ENCODE data around the gene ASB10. TPM values are rescaled to one million over a fixed set of nuclear protein-coding genes. Genes with fewer than 3 reads are reported as not detected.
A peak's percentile ranks its signal among the peaks of the same experiment; 100 is the strongest.

ASB10 gene
- total RNA-seq, 1 experiment from 2014 or later = not detected

DNA sequence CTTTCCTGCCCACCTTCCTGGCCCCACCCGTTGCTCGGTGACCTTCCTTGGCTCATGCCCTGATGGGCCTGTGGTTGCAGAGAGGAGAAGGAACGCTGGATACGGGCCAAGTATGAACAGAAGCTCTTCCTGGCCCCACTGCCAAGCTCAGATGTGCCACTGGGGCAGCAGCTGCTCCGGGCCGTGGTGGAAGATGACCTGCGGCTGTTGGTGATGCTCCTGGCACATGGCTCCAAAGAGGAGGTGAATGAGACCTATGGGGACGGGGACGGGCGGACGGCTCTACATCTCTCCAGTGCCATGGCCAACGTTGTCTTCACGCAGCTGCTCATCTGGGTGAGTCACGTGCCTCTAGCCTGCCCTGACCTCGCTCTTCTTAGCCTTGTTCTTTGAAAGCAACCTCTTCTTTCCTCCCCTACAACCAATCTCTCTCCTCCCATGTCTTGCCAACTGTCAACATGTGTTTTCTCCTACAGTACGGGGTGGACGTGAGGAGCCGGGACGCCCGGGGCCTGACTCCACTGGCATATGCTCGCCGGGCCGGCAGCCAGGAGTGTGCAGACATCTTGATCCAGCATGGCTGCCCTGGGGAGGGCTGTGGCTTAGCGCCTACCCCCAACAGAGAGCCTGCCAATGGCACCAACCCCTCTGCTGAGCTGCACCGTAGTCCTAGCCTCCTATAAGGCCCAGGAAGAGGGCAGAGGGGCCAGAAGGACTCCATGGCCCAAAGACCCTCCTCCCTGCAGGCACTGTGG, 43.6 kb downstream of the ASB10 start:
- no peak overlapping the region for H3K4me3 Mint-ChIP-seq (ENCODE audit: unreplicated experiment)
- H3K36me3 Mint-ChIP-seq (ENCODE audit: insufficient read depth, unreplicated experiment) = peaks cover 41% of the 10 kb centered on the region
- no peak for DNase-seq (ENCODE audit: unreplicated experiment)
- ChIA-PET CTCF (interaction anchor here (0.6 to 2.3 kb wide), 3 partner anchors 20 to 160 kb away, joined by 3 to 7 read pairs (median 5); no protein-coding TSS in a partner anchor), POLR2A (interaction anchor here (0.8 kb wide), 1 partner anchor 89 kb away, joined by 4 read pairs; no protein-coding TSS in a partner anchor)
- H3K27me3 Mint-ChIP-seq (ENCODE audit: insufficient read depth, unreplicated experiment) = no peaks in the 10 kb centered on the region
- BruUV-seq (replicated peaks) = no TSS peak
- TF ChIP-seq, protein P1, sequence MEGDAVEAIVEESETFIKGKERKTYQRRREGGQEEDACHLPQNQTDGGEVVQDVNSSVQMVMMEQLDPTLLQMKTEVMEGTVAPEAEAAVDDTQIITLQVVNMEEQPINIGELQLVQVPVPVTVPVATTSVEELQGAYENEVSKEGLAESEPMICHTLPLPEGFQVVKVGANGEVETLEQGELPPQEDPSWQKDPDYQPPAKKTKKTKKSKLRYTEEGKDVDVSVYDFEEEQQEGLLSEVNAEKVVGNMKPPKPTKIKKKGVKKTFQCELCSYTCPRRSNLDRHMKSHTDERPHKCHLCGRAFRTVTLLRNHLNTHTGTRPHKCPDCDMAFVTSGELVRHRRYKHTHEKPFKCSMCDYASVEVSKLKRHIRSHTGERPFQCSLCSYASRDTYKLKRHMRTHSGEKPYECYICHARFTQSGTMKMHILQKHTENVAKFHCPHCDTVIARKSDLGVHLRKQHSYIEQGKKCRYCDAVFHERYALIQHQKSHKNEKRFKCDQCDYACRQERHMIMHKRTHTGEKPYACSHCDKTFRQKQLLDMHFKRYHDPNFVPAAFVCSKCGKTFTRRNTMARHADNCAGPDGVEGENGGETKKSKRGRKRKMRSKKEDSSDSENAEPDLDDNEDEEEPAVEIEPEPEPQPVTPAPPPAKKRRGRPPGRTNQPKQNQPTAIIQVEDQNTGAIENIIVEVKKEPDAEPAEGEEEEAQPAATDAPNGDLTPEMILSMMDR (IDR thresholded peaks at IDR 0.05; ENCODE audit: unreplicated experiment) = no peak
- H3K4me1 Mint-ChIP-seq (ENCODE audit: insufficient read depth, unreplicated experiment) = peaks cover 11% of the 10 kb centered on the region
- H3K9me3 Mint-ChIP-seq (ENCODE audit: unreplicated experiment) = no peaks in the 10 kb centered on the region
- H3K27ac Mint-ChIP-seq (ENCODE audit: low read depth, unreplicated experiment) = peak overlapping the region; percentile 35
- intact Hi-C loops (cut with micrococcal nuclease) = no loop called here

DNA sequence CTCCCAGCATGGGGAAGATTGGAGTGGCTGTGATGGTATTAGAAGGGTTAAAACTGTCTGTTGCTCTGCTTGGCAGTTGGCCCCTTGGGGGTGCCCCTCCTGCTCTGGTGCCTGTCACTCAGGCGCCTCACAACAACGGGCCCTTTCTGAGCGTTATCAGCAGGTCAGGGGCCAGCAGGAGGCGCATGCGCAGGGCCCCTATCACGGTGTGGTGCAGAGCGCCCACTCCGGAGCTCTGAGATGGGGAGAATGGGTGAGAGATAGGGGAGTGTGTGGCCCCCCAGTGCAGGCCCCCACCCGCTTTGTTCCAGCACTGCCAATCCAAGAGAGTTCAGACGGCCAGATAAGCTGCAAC, 44.4 kb downstream of the ASB10 start:
- Mint-ChIP-seq H3K9me3 (ENCODE audit: unreplicated experiment) (no peaks in the 10 kb centered on the region), H3K27me3 (ENCODE audit: insufficient read depth, unreplicated experiment) (no peaks in the 10 kb centered on the region), H3K36me3 (ENCODE audit: insufficient read depth, unreplicated experiment) (peaks cover 44% of the 10 kb centered on the region), H3K27ac (ENCODE audit: low read depth, unreplicated experiment) (peak overlapping the region; percentile 35), H3K4me3 (ENCODE audit: unreplicated experiment) (no peak overlapping the region), H3K4me1 (ENCODE audit: insufficient read depth, unreplicated experiment) (peaks cover 11% of the 10 kb centered on the region)
- intact Hi-C loops (cut with micrococcal nuclease) = no loop called here
- TF ChIP-seq, protein P1 (IDR thresholded peaks at IDR 0.05; ENCODE audit: unreplicated experiment) = no peak
- CTCF ChIA-PET = interaction anchor here (0.6 to 2.3 kb wide), 4 partner anchors 19 to 156 kb away, joined by 3 to 7 read pairs (median 4); no protein-coding TSS in a partner anchor
- DNase-seq (ENCODE audit: unreplicated experiment) = no peak
- no TSS peak for BruUV-seq (replicated peaks)
- POLR2A ChIA-PET = interaction anchor here (0.9 kb wide), 1 partner anchor 8 kb away, joined by 3 read pairs; no protein-coding TSS in a partner anchor

GRCh38 chr7:151141855-151142685, 45.0 kb downstream of the ASB10 start:
- ChIA-PET POLR2A (interaction anchor here (0.9 kb wide), 1 partner anchor 9 kb away, joined by 3 read pairs; no protein-coding TSS in a partner anchor), CTCF (interaction anchor here (0.6 to 2.3 kb wide), 6 partner anchors 12 to 156 kb away, joined by 3 to 7 read pairs (median 4); no protein-coding TSS in a partner anchor)
- DNase-seq (ENCODE audit: unreplicated experiment) = no peak
- Mint-ChIP-seq H3K27ac (ENCODE audit: low read depth, unreplicated experiment) (peak overlapping the region; percentile 35), H3K4me1 (ENCODE audit: insufficient read depth, unreplicated experiment) (peaks cover 11% of the 10 kb centered on the region), H3K27me3 (ENCODE audit: insufficient read depth, unreplicated experiment) (no peaks in the 10 kb centered on the region), H3K4me3 (ENCODE audit: unreplicated experiment) (no peak overlapping the region), H3K36me3 (ENCODE audit: insufficient read depth, unreplicated experiment) (peaks cover 46% of the 10 kb centered on the region), H3K9me3 (ENCODE audit: unreplicated experiment) (no peaks in the 10 kb centered on the region)
- BruUV-seq (replicated peaks) = no TSS peak
- TF ChIP-seq, protein P1 (IDR thresholded peaks at IDR 0.05; ENCODE audit: unreplicated experiment) = no peak
- intact Hi-C loops (cut with micrococcal nuclease) = no loop called here

DNA sequence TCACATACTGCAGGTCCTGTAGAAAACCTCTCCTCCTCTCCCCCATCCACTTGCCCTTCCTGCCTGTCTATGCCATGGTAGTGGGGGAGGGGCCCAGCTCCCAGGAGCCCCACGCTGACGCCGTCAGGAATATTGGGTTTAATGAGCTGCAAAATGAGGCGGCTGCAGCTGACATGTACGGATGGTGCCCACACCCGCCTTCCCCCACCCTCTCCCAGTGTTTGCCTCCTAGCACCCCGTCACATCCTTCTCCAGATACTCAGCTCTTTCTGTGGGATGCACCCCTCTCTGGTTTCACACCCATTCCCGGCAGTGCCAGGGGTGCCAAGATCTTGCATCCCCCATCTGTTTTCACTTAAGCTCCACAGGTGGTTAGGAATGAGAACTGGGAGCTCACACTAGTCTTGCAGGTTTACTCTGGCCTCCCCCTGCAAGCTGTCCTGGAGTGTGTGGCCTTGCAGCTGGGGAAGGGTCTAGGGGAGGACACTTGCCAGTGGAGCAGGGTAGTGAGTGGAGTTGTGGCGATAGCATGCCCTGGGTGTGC, 45.7 kb downstream of the ASB10 start:
- intact Hi-C loops (cut with micrococcal nuclease) = no loop called here
- Mint-ChIP-seq H3K4me3 (ENCODE audit: unreplicated experiment) (no peak overlapping the region), H3K9me3 (ENCODE audit: unreplicated experiment) (no peaks in the 10 kb centered on the region), H3K27ac (ENCODE audit: low read depth, unreplicated experiment) (no peak overlapping the region), H3K27me3 (ENCODE audit: insufficient read depth, unreplicated experiment) (no peaks in the 10 kb centered on the region), H3K4me1 (ENCODE audit: insufficient read depth, unreplicated experiment) (peaks cover 11% of the 10 kb centered on the region), H3K36me3 (ENCODE audit: insufficient read depth, unreplicated experiment) (peaks cover 52% of the 10 kb centered on the region)
- TF ChIP-seq, protein P1 (IDR thresholded peaks at IDR 0.05; ENCODE audit: unreplicated experiment) = no peak
- BruUV-seq (replicated peaks) = no TSS peak
- no peak for DNase-seq (ENCODE audit: unreplicated experiment)
- CTCF ChIA-PET = interaction anchor here (0.8 to 2.3 kb wide), 3 partner anchors 11 to 31 kb away, joined by 3 to 7 read pairs (median 5); no protein-coding TSS in a partner anchor
- POLR2A ChIA-PET = no interaction called here

All from MCF 10A (cell line).